Immature natural killer cell (primary cell): Measurements from ENCODE around the gene SPATA21. TPM values are rescaled to one million over a fixed set of nuclear protein-coding genes. Genes with fewer than 3 reads are reported as not detected.

Source experiments
- DNase-seq, 3 donors: peaks; one replicate each; pipeline ENCODE4 v3.0.0; 2022; ENCODE audit warnings: mixed read lengths in 1 of 3
- H3K27ac Mint-ChIP-seq, 6 donors: one replicate each; pipeline ENCODE4 v1.8.0; 2020; ENCODE audit warnings: mixed read lengths in 6 of 6, mild to moderate bottlenecking in 5 of 6, inconsistent platforms in 4 of 6, moderate library complexity in 3 of 6
- H3K27me3 Mint-ChIP-seq, 3 donors: one replicate each; pipeline ENCODE4 v1.8.0; 2020 to 2021; ENCODE audit warnings: low read depth in 3 of 3, mild to moderate bottlenecking in 3 of 3, mixed read lengths in 3 of 3, moderate library complexity in 3 of 3, inconsistent platforms in 1 of 3
- H3K36me3 Mint-ChIP-seq, 3 donors: one replicate each; pipeline ENCODE4 v1.8.0; 2020; ENCODE audit warnings: mixed read lengths in 3 of 3, inconsistent platforms in 2 of 3, mild to moderate bottlenecking in 2 of 3
- H3K4me1 Mint-ChIP-seq, 2 donors: one replicate each; pipeline ENCODE4 v1.8.0; 2020; ENCODE audit warnings: inconsistent platforms in 2 of 2, mild to moderate bottlenecking in 2 of 2, mixed read lengths in 2 of 2, moderate library complexity in 1 of 2
- H3K4me3 Mint-ChIP-seq, 5 donors: one replicate each; pipeline ENCODE4 v1.8.0; 2020; ENCODE audit warnings: mild to moderate bottlenecking in 5 of 5, mixed read lengths in 5 of 5, inconsistent platforms in 3 of 5, moderate library complexity in 3 of 5
- H3K9me3 Mint-ChIP-seq, 6 donors: one replicate each; pipeline ENCODE4 v1.8.0; 2020; ENCODE audit warnings: mild to moderate bottlenecking in 6 of 6, mixed read lengths in 6 of 6, inconsistent platforms in 4 of 6, moderate library complexity in 3 of 6
- polyA plus RNA-seq, 3 donors: library from polyadenylated mRNA; unstranded; fragments of 300-500 nt; fragmentation: Illumina TruSeq; gene quantifications; one replicate each; pipeline ENCODE4 v1.2.3, GENCODE V29; 2021

Gene SPATA21
- polyA plus RNA-seq, 3 donors from 2014 or later, result not detected

GRCh38 chr1:16425125-16426025 is 11.8 kb downstream of the SPATA21 start:
- no peak overlapping the region for H3K27ac Mint-ChIP-seq
- no peak for DNase-seq
- H3K36me3 Mint-ChIP-seq, result no peaks in the 10 kb centered on the region
- peaks cover 14% of the 10 kb centered on the region in 2 donors for H3K4me1 Mint-ChIP-seq
- H3K27me3 Mint-ChIP-seq, result peaks cover 0 to 2% (median 0%) of the 10 kb centered on the region in 3 donors
- no peak overlapping the region for H3K4me3 Mint-ChIP-seq
- no peaks in the 10 kb centered on the region for H3K9me3 Mint-ChIP-seq

GRCh38 chr1:16422041-16422440 is 15.2 kb downstream of the SPATA21 start:
- Mint-ChIP-seq H3K9me3 (no peaks in the 10 kb centered on the region), H3K4me3 (peak overlapping the region in 1 of 5 donors; percentile 25), H3K27ac (no peak overlapping the region), H3K27me3 (peaks cover 0 to 2% (median 0%) of the 10 kb centered on the region in 3 donors), H3K4me1 (peaks cover 30% of the 10 kb centered on the region in 2 donors), H3K36me3 (no peaks in the 10 kb centered on the region)
- no peak for DNase-seq

- Mint-ChIP-seq H3K4me1 (peaks cover 30% of the 10 kb centered on the region in 2 donors), H3K9me3 (no peaks in the 10 kb centered on the region), H3K36me3 (no peaks in the 10 kb centered on the region), H3K4me3 (peak overlapping the region in 4 of 5 donors; percentile 71 to 81 (median 80)), H3K27me3 (peaks cover 0 to 2% (median 0%) of the 10 kb centered on the region in 3 donors), H3K27ac (peak overlapping the region; percentile 78 to 94 (median 88))
- DNase-seq, result no peak
These were observed 16.0 kb downstream of the SPATA21 start for GRCh38 chr1:16421201-16421600.

GRCh38 chr1:16420424-16421118 is 16.7 kb downstream of the SPATA21 start:
- peaks cover 0 to 2% (median 0%) of the 10 kb centered on the region in 3 donors for H3K27me3 Mint-ChIP-seq
- H3K4me1 Mint-ChIP-seq, result peaks cover 30% of the 10 kb centered on the region in 2 donors
- peak; percentile 66 to 71 (median 70) for DNase-seq
- H3K4me3 Mint-ChIP-seq, result peak overlapping the region; percentile 59 to 81 (median 78)
- peak overlapping the region; percentile 78 to 94 (median 88) for H3K27ac Mint-ChIP-seq
- H3K36me3 Mint-ChIP-seq, result no peaks in the 10 kb centered on the region
- no peaks in the 10 kb centered on the region for H3K9me3 Mint-ChIP-seq

GRCh38 chr1:16418823-16419425 is 18.3 kb downstream of the SPATA21 start:
- Mint-ChIP-seq H3K27me3 (peaks cover 0 to 2% (median 0%) of the 10 kb centered on the region in 3 donors), H3K4me1 (peaks cover 30% of the 10 kb centered on the region in 2 donors), H3K27ac (peak overlapping the region in 5 of 6 donors; percentile 4 to 90 (median 20)), H3K4me3 (peak overlapping the region; percentile 3 to 56 (median 31)), H3K9me3 (no peaks in the 10 kb centered on the region), H3K36me3 (no peaks in the 10 kb centered on the region)
- DNase-seq, result no peak

- Mint-ChIP-seq H3K4me3 (no peak overlapping the region), H3K4me1 (no peaks in the 10 kb centered on the region)
These were observed 24.0 kb downstream of the SPATA21 start for GRCh38 chr1:16413191-16413590.

GRCh38 chr1:16410803-16411202 is 26.4 kb downstream of the SPATA21 start:
- no peaks in the 10 kb centered on the region for H3K9me3 Mint-ChIP-seq
- peaks cover 0 to 9% (median 0%) of the 10 kb centered on the region in 3 donors for H3K36me3 Mint-ChIP-seq
- H3K27ac Mint-ChIP-seq, result peak overlapping the region in 1 of 6 donors; percentile 12
- DNase-seq, result no peak
- H3K4me3 Mint-ChIP-seq, result no peak overlapping the region
- peaks cover 0 to 6% (median 2%) of the 10 kb centered on the region in 3 donors for H3K27me3 Mint-ChIP-seq
- H3K4me1 Mint-ChIP-seq, result no peaks in the 10 kb centered on the region

More at GRCh38 chr1:16413191-16413590, 24.0 kb downstream of the SPATA21 start:
- DNase-seq, result no peak
- no peak overlapping the region for H3K27ac Mint-ChIP-seq
- H3K27me3 Mint-ChIP-seq, result peaks cover 0 to 2% (median 0%) of the 10 kb centered on the region in 3 donors
- H3K9me3 Mint-ChIP-seq, result no peaks in the 10 kb centered on the region
- peaks cover 0 to 9% (median 0%) of the 10 kb centered on the region in 3 donors for H3K36me3 Mint-ChIP-seq

GRCh38 chr1:16409536-16410152 is 27.6 kb downstream of the SPATA21 start:
- H3K9me3 Mint-ChIP-seq, result no peaks in the 10 kb centered on the region
- no peak overlapping the region for H3K4me3 Mint-ChIP-seq
- no peaks in the 10 kb centered on the region for H3K4me1 Mint-ChIP-seq
- DNase-seq, result no peak
- H3K36me3 Mint-ChIP-seq, result peaks cover 0 to 9% (median 0%) of the 10 kb centered on the region in 3 donors
- no peak overlapping the region for H3K27ac Mint-ChIP-seq
- H3K27me3 Mint-ChIP-seq, result peaks cover 2 to 6% (median 4%) of the 10 kb centered on the region in 3 donors

GRCh38 chr1:16406868-16407267 is 30.4 kb downstream of the SPATA21 start:
- Mint-ChIP-seq H3K9me3 (no peaks in the 10 kb centered on the region), H3K4me1 (no peaks in the 10 kb centered on the region), H3K27me3 (peaks cover 4 to 6% (median 4%) of the 10 kb centered on the region in 3 donors), H3K36me3 (peaks cover 0 to 5% (median 0%) of the 10 kb centered on the region in 3 donors), H3K27ac (peak overlapping the region in 2 of 6 donors; percentile 53 to 61), H3K4me3 (no peak overlapping the region)
- no peak for DNase-seq

- Mint-ChIP-seq H3K36me3 (no peaks in the 10 kb centered on the region), H3K9me3 (no peaks in the 10 kb centered on the region), H3K27me3 (peaks cover 4 to 10% (median 4%) of the 10 kb centered on the region in 3 donors), H3K4me3 (no peak overlapping the region), H3K4me1 (no peaks in the 10 kb centered on the region), H3K27ac (peak overlapping the region in 1 of 6 donors; percentile 57)
- no peak for DNase-seq
These were observed 31.8 kb downstream of the SPATA21 start for GRCh38 chr1:16405441-16405840.

- H3K4me3 Mint-ChIP-seq, result no peak overlapping the region
- H3K4me1 Mint-ChIP-seq, result no peaks in the 10 kb centered on the region
- DNase-seq, result no peak
- no peaks in the 10 kb centered on the region for H3K9me3 Mint-ChIP-seq
- H3K36me3 Mint-ChIP-seq, result peaks cover 0 to 4% (median 0%) of the 10 kb centered on the region in 3 donors
- H3K27me3 Mint-ChIP-seq, result peaks cover 5 to 11% (median 10%) of the 10 kb centered on the region in 3 donors
- H3K27ac Mint-ChIP-seq, result no peak overlapping the region
These were observed 34.5 kb downstream of the SPATA21 start for GRCh38 chr1:16402742-16403141.

GRCh38 chr1:16398371-16398953 is 38.8 kb downstream of the SPATA21 start:
- Mint-ChIP-seq H3K4me3 (no peak overlapping the region), H3K27ac (peak overlapping the region in 4 of 6 donors; percentile 9 to 64 (median 23)), H3K36me3 (peaks cover 4 to 14% (median 7%) of the 10 kb centered on the region in 3 donors), H3K27me3 (peaks cover 4 to 7% (median 6%) of the 10 kb centered on the region in 3 donors), H3K4me1 (peaks cover 4 to 9% of the 10 kb centered on the region in 2 donors), H3K9me3 (no peaks in the 10 kb centered on the region)
- DNase-seq, result no peak

GRCh38 chr1:16397120-16397519 is 40.1 kb downstream of the SPATA21 start:
- no peaks in the 10 kb centered on the region for H3K9me3 Mint-ChIP-seq
- peak overlapping the region in 2 of 6 donors; percentile 24 to 78 for H3K27ac Mint-ChIP-seq
- no peak overlapping the region for H3K4me3 Mint-ChIP-seq
- peaks cover 4 to 22% (median 7%) of the 10 kb centered on the region in 3 donors for H3K36me3 Mint-ChIP-seq
- H3K4me1 Mint-ChIP-seq, result peaks cover 17 to 22% of the 10 kb centered on the region in 2 donors
- H3K27me3 Mint-ChIP-seq, result peaks cover 7 to 11% (median 9%) of the 10 kb centered on the region in 3 donors
- DNase-seq, result no peak
